H1 (cell line): ENCODE measurements around the gene TCF7L2. TPM values are rescaled to one million over a fixed set of nuclear protein-coding genes. Genes with fewer than 3 reads are reported as not detected.
A peak's percentile ranks its signal among the peaks of the same experiment; 100 is the strongest.

Source experiments
- CTCF ChIA-PET: fragments of 300-600 bp; sonication (Branson Sonifier 250); formaldehyde crosslinking; loops from one replicate; lab custom pipeline; 2021; ENCODE audit not compliant: partially characterized antibody; lab: Charles Lee
- POLR2A ChIA-PET: fragments of 300-600 bp; sonication (Branson Sonifier 250); formaldehyde crosslinking; loops from one replicate; lab custom pipeline; 2021; ENCODE audit warnings: inconsistent platforms; ENCODE audit not compliant: partially characterized antibody; lab: Charles Lee
- DNase-seq, 2 experiments: peaks; one replicate each; pipeline versions ENCODE4 v3.0.0 to v3.0.0-alpha.2; 2010 to 2022; ENCODE audit warnings: low spot score in 2 of 2, low read depth in 1 of 2, mixed read lengths in 1 of 2
- FAIRE-seq: peaks from 2 replicates; lab custom pipeline; 2011; peaks lifted over from hg19 to GRCh38; lab: Jason Lieb, UNC
- H2AFZ ChIP-seq: 2 replicates; pipeline ENCODE4 v1.8.1; 2012; ENCODE audit warnings: low read length, inconsistent platforms
- H2AK5ac ChIP-seq: 2 replicates; pipeline ENCODE4 v1.6.1; 2013; ENCODE audit warnings: low read depth, low read length
- H2BK120ac ChIP-seq: replicated peaks from 2 replicates; pipeline ENCODE3; 2013; ENCODE audit warnings: low read depth, low read length, inconsistent platforms
- H2BK12ac ChIP-seq: 2 replicates; pipeline ENCODE4 v1.6.1; 2013; ENCODE audit warnings: low read depth, low read length
- H2BK15ac ChIP-seq: 2 replicates; pipeline ENCODE4 v1.6.1; 2013; ENCODE audit warnings: low read length
- H2BK20ac ChIP-seq: 2 replicates; pipeline ENCODE4 v1.6.1; 2013; ENCODE audit warnings: low read length
- H2BK5ac ChIP-seq: 2 replicates; pipeline ENCODE4 v1.6.1; 2013; ENCODE audit warnings: low read depth, low read length
- H3K14ac ChIP-seq: 2 replicates; pipeline ENCODE4 v1.6.1; 2013; ENCODE audit warnings: inconsistent platforms; ENCODE audit not compliant: insufficient read length
- H3K18ac ChIP-seq: 2 replicates; pipeline ENCODE4 v1.6.1; 2013; ENCODE audit warnings: low read length; ENCODE audit errors: extremely low read depth
- H3K23ac ChIP-seq: 2 replicates; pipeline ENCODE4 v1.6.1; 2013; ENCODE audit warnings: inconsistent platforms; ENCODE audit not compliant: insufficient read length
- H3K23me2 ChIP-seq: 2 replicates; pipeline ENCODE4 v1.6.1; 2013; ENCODE audit warnings: low read depth, low read length
- H3K27ac ChIP-seq: 2 replicates; pipeline ENCODE4 v1.6.1; 2011; ENCODE audit warnings: low read depth, low read length, inconsistent platforms
- H3K27me3 ChIP-seq, 4 experiments: replicated peaks in 1 of 4; 1 replicate in 1 of 4; 2 replicates in 3 of 4; pipeline versions ENCODE4 v1.6.1 to v1.8.1; 2011 to 2013; ENCODE audit warnings: low read length in 3 of 4, mild to moderate bottlenecking in 3 of 4, inconsistent platforms in 2 of 4, mixed read lengths in 2 of 4, moderate library complexity in 1 of 4; ENCODE audit not compliant: control insufficient read depth in 3 of 4, insufficient read depth in 3 of 4; ENCODE audit errors: extremely low read depth in 1 of 4
- H3K36me3 ChIP-seq, 4 experiments: 2 replicates each; pipeline versions ENCODE4 v1.6.1 to v1.8.1; 2011 to 2013; ENCODE audit warnings: mild to moderate bottlenecking in 4 of 4, low read length in 3 of 4, moderate library complexity in 2 of 4, control low read depth in 1 of 4, inconsistent platforms in 1 of 4; ENCODE audit not compliant: insufficient read depth in 4 of 4, control insufficient read depth in 2 of 4
- H3K4ac ChIP-seq: replicated peaks from 2 replicates; pipeline ENCODE3; 2013; ENCODE audit warnings: low read length, low read depth, mixed read lengths, inconsistent platforms; ENCODE audit not compliant: insufficient read length
- H3K4me1 ChIP-seq, 4 experiments: replicated peaks in 1 of 4; 1 replicate in 1 of 4; 2 replicates in 3 of 4; pipeline versions ENCODE4 v1.6.1 to v1.8.1; 2011 to 2013; ENCODE audit warnings: low read length in 3 of 4, inconsistent platforms in 2 of 4, mixed read lengths in 1 of 4; ENCODE audit not compliant: insufficient read depth in 4 of 4, control insufficient read depth in 3 of 4
- H3K4me2 ChIP-seq, 2 experiments: 2 replicates each; pipeline versions ENCODE4 v1.6.1 to v1.8.1; 2011 to 2013; ENCODE audit warnings: low read depth in 2 of 2, low read length in 2 of 2, control low read depth in 1 of 2, inconsistent platforms in 1 of 2, mild to moderate bottlenecking in 1 of 2; ENCODE audit not compliant: insufficient read depth in 1 of 2
- H3K4me3 ChIP-seq, 4 experiments: fragments of 200-600, 300-600 bp in 1 of 4; sonication (generic), shearing (Covaris generic), sonication (Bioruptor Twin) in 1 of 4; 2 replicates each; pipeline versions ENCODE4 v1.5.1 to v1.8.1; 2011 to 2016; ENCODE audit warnings: low read length in 4 of 4, low read depth in 3 of 4, control low read depth in 2 of 4, inconsistent platforms in 2 of 4, mild to moderate bottlenecking in 2 of 4, mixed read lengths in 1 of 4, moderate library complexity in 1 of 4; ENCODE audit not compliant: insufficient read depth in 2 of 4; ENCODE audit errors: extremely low read depth in 1 of 4
- H3K56ac ChIP-seq: replicated peaks from 2 replicates; pipeline ENCODE3; 2013; ENCODE audit warnings: low read depth, mild to moderate bottlenecking, mixed read lengths, low read length, inconsistent platforms; ENCODE audit not compliant: insufficient read length
- H3K79me1 ChIP-seq: 2 replicates; pipeline ENCODE4 v1.6.1; 2013; ENCODE audit warnings: low read depth, low read length, control low read depth
- H3K79me2 ChIP-seq, 2 experiments: 2 replicates each; pipeline versions ENCODE4 v1.6.1 to v1.8.1; 2012 to 2013; ENCODE audit warnings: low read length in 2 of 2, mild to moderate bottlenecking in 2 of 2, inconsistent platforms in 1 of 2; ENCODE audit not compliant: insufficient read depth in 2 of 2, control insufficient read depth in 1 of 2
- H3K9ac ChIP-seq, 4 experiments: replicated peaks in 1 of 4; 1 replicate in 1 of 4; 2 replicates in 3 of 4; pipeline versions ENCODE4 v1.6.1 to v1.8.1; 2011 to 2013; ENCODE audit warnings: low read depth in 3 of 4, low read length in 3 of 4, control low read depth in 2 of 4, mild to moderate bottlenecking in 2 of 4, moderate library complexity in 2 of 4, inconsistent platforms in 1 of 4; ENCODE audit errors: extremely low read depth in 1 of 4
- H3K9me3 ChIP-seq, 2 experiments: 2 replicates each; pipeline versions ENCODE4 v1.6.1 to v1.8.1; 2012 to 2013; ENCODE audit warnings: mild to moderate bottlenecking in 2 of 2, moderate library complexity in 2 of 2, control low read depth in 1 of 2, inconsistent platforms in 1 of 2, low read depth in 1 of 2, low read length in 1 of 2, mixed read lengths in 1 of 2; ENCODE audit not compliant: insufficient read depth in 2 of 2
- H4K20me1 ChIP-seq, 2 experiments: replicated peaks in 1 of 2; 2 replicates each; pipeline versions ENCODE3 to v1.8.1; 2011 to 2013; ENCODE audit warnings: inconsistent platforms in 2 of 2, low read length in 2 of 2, mild to moderate bottlenecking in 1 of 2; ENCODE audit not compliant: insufficient read depth in 2 of 2, control insufficient read depth in 1 of 2
- H4K5ac ChIP-seq: 2 replicates; pipeline ENCODE4 v1.6.1; 2013; ENCODE audit warnings: low read length, low read depth, mixed read lengths, inconsistent platforms; ENCODE audit not compliant: insufficient read length
- H4K8ac ChIP-seq: 2 replicates; pipeline ENCODE4 v1.8.0; 2013; ENCODE audit warnings: mild to moderate bottlenecking, moderate library complexity, low read length, inconsistent platforms; ENCODE audit not compliant: insufficient read depth; ENCODE audit errors: extremely low read depth
- H4K91ac ChIP-seq: replicated peaks from 2 replicates; pipeline ENCODE3; 2013; ENCODE audit warnings: low read length, mixed read lengths, inconsistent platforms; ENCODE audit not compliant: insufficient read length
- ASH2L ChIP-seq: fragments of 200-600, 300-600 bp; sonication (generic); IDR thresholded peaks from one replicate; pipeline ENCODE4 v1.7.1; 2017; ENCODE audit warnings: low read length
- BACH1 ChIP-seq: IDR thresholded peaks from 2 replicates; pipeline ENCODE4 v1.6.1; 2012; ENCODE audit warnings: low read length, improper control_type of control experiment
- EGR1 ChIP-seq: IDR thresholded peaks from 2 replicates; pipeline ENCODE4 v1.6.1; 2011; ENCODE audit warnings: low read depth, low read length, borderline replicate concordance
- JUN ChIP-seq: IDR thresholded peaks from 2 replicates; pipeline ENCODE4 v1.6.1; 2011; ENCODE audit warnings: low read depth, mild to moderate bottlenecking, improper control_type of control experiment, low read length
- KDM1A ChIP-seq: fragments of 200-600, 300-600 bp; sonication (generic); IDR thresholded peaks from 2 replicates; pipeline ENCODE4 v1.7.1; 2016; ENCODE audit warnings: mild to moderate bottlenecking, low read length, borderline replicate concordance
- MAFK ChIP-seq: IDR thresholded peaks from 2 replicates; pipeline ENCODE4 v1.6.1; 2012; ENCODE audit warnings: low read depth, mild to moderate bottlenecking, improper control_type of control experiment, low read length
- PHF8 ChIP-seq: fragments of 200-600 bp; sonication (generic); conservative IDR thresholded peaks from 2 replicates; pipeline ENCODE4 v1.7.1; 2012; ENCODE audit warnings: low read depth, mild to moderate bottlenecking, inconsistent platforms, low read length, moderate library complexity
- RBBP5 ChIP-seq: IDR thresholded peaks from 2 replicates; pipeline ENCODE4 v1.7.1; 2012; ENCODE audit warnings: low read depth, mild to moderate bottlenecking, inconsistent platforms, low read length, moderate library complexity, borderline replicate concordance
- RNF2 ChIP-seq: fragments of 200-900, 300-1000 bp; sonication (generic); IDR thresholded peaks from 2 replicates; pipeline ENCODE4 v1.7.1; 2016; ENCODE audit warnings: borderline replicate concordance, low read depth, mild to moderate bottlenecking, antibody characterized with exemption, low read length; ENCODE audit not compliant: poor library complexity, severe bottlenecking; ENCODE audit errors: missing control alignments
- SAP30 ChIP-seq: fragments of 300-600 bp; sonication (generic); IDR thresholded peaks from 2 replicates; pipeline ENCODE4 v1.7.1; 2012; ENCODE audit warnings: low read length, moderate library complexity, mild to moderate bottlenecking, inconsistent platforms; ENCODE audit not compliant: insufficient read depth, insufficient replicate concordance
- SRF ChIP-seq: IDR thresholded peaks from 2 replicates; pipeline ENCODE4 v1.6.1; 2011; ENCODE audit warnings: mild to moderate bottlenecking, low read depth, low read length, moderate library complexity
- ZNF274 ChIP-seq: IDR thresholded peaks from 2 replicates; pipeline ENCODE4 v1.7.0; 2012; ENCODE audit warnings: low read length, borderline replicate concordance; ENCODE audit errors: extremely low read depth
- whole genome bisulfite sequencing, 2 experiments: shearing (Covaris generic) in 1 of 2; methylation state at CpG; one replicate each; pipeline versions ENCODE4 v1.1.6 to v1.1.7; 2013 to 2015; ENCODE audit warnings: low lambda C conversion rate in 2 of 2, mixed read lengths in 2 of 2, inconsistent platforms in 1 of 2, low coverage in 1 of 2, missing lambda C conversion rate in 1 of 2; ENCODE audit not compliant: insufficient replicate concordance in 2 of 2, insufficient coverage in 1 of 2, insufficient read length in 1 of 2; ENCODE audit errors: extremely low coverage in 1 of 2, missing lambda C conversion rate in 1 of 2; 5-methylcytosine and 5-hydroxymethylcytosine counted together
- polyA plus RNA-seq, 7 experiments: library from polyadenylated mRNA; depleted of rRNA in 3 of 7; stranded (reverse) in 5 of 7; unstranded in 2 of 7; fragments of >200 nt in 5 of 7; fragments of 200-250 nt in 2 of 7; gene quantifications; 1 replicate in 5 of 7; 2 replicates in 1 of 7; 4 replicates in 1 of 7; pipeline versions ENCODE4 v1.2.1 to v1.2.3, GENCODE V29; 2011 to 2013; ENCODE audit warnings: missing spikeins in 2 of 7, mixed read lengths in 2 of 7
- total RNA-seq: library from RNA; stranded (reverse); fragmentation: NEBNext Ultra II Directional; extraction: Animal tissue kit (Norgen Biotek cat#: 25700); gene quantifications from 2 replicates; pipeline ENCODE4 v1.2.1, GENCODE V29; 2021

Gene TCF7L2
- total and polyA plus RNA-seq, 2 of the 8 experiments (the other 6 are each of a cell fraction or from before 2014, with no cell fraction given) = 33.9 to 67.3 TPM

- FAIRE-seq = peak; percentile 60
- Histone ChIP-seq H4K8ac (no peak overlapping the region), H2AFZ (no peak overlapping the region), H3K36me3 (peaks cover 0 to 6% (median 4%) of the 10 kb centered on the region in 4 experiments; a peak in 1 of 8 replicates), H3K9ac (no peak overlapping the region), H3K4me2 (no peak overlapping the region), H2BK5ac (no peak overlapping the region), H3K27me3 (no peaks in the 10 kb centered on the region), H3K23me2 (no peaks in the 10 kb centered on the region), H3K23ac (no peak overlapping the region), H3K4ac (no peak overlapping the region), H3K14ac (no peak overlapping the region), H2AK5ac (no peak overlapping the region), H3K4me3 (no peak overlapping the region), H3K79me1 (peaks cover 36% of the 10 kb centered on the region), H2BK15ac (no peak overlapping the region), H2BK120ac (no peak overlapping the region), H4K91ac (no peak overlapping the region), H4K20me1 (peaks cover 25 to 36% of the 10 kb centered on the region in 2 experiments), H3K4me1 (peaks cover 0 to 23% (median 7%) of the 10 kb centered on the region in 4 experiments; a peak in 5 of 7 replicates), H3K27ac (no peak overlapping the region), H3K18ac (peak overlapping the region; percentile 21; the same call in 1 of the 2 replicates), H3K79me2 (peaks cover 36 to 99% of the 10 kb centered on the region in 2 experiments), H2BK12ac (no peak overlapping the region), H2BK20ac (no peak overlapping the region), H3K9me3 (no peaks in the 10 kb centered on the region), H3K56ac (no peak overlapping the region), H4K5ac (no peak overlapping the region)
- ChIA-PET CTCF (interaction anchor here (1.4 kb wide), 1 partner anchor 16 kb away, joined by 3 read pairs; no protein-coding TSS in a partner anchor), POLR2A (no interaction called here)
- WGBS, 2 experiments = 92% methylated on average over 12 of the region's 12 CpGs; no CpG with 5 or more reads in 1 of the 2 experiments
- DNase-seq = no peak
- no peak for TF ChIP-seq KDM1A
- TF ChIP-seq ZNF274 = no peak
- TF ChIP-seq JUN = no peak
- no peak for TF ChIP-seq PHF8
- TF ChIP-seq MAFK = no peak
- TF ChIP-seq ASH2L = no peak
- TF ChIP-seq EGR1 = no peak
- no peak for TF ChIP-seq RBBP5
- no peak for TF ChIP-seq SAP30
- TF ChIP-seq SRF = no peak
- TF ChIP-seq RNF2 = no peak
- no peak for TF ChIP-seq BACH1
Measured at GRCh38 chr10:113011592-113012374, 61.7 kb downstream of the TCF7L2 start.
